ENCODE data around the gene TMEM237. TPM values are rescaled to one million over a fixed set of nuclear protein-coding genes. Genes with fewer than 3 reads are reported as not detected.

The TMEM237 gene
- total and polyA plus RNA-seq, 3 experiments from 2014 or later, result 6.7 to 18.5 (median 18.5) TPM

GRCh38 chr2:201654616-201655384, 11.5 kb upstream of the TMEM237 start:
- Mint-ChIP-seq H3K27ac (no peak overlapping the region), H3K4me3 (no peak overlapping the region), H3K9me3 (no peaks in the 10 kb centered on the region), H3K27me3 (peaks cover 17 to 22% of the 10 kb centered on the region in 2 donors), H3K4me1 (peaks cover 5 to 19% (median 13%) of the 10 kb centered on the region in 3 donors), H3K36me3 (no peaks in the 10 kb centered on the region)
- Histone ChIP-seq H3K4me1 (ENCODE audit: insufficient read depth, low read length) (peaks cover 18% of the 10 kb centered on the region), H3K27me3 (ENCODE audit: insufficient read depth, low read length, poor library complexity, severe bottlenecking) (no peaks in the 10 kb centered on the region), H3K4me3 (ENCODE audit: low read length) (no peak overlapping the region), H3K9me3 (ENCODE audit: low read length) (no peaks in the 10 kb centered on the region), H3K36me3 (ENCODE audit: insufficient read depth, low read length) (no peaks in the 10 kb centered on the region), H3K27ac (ENCODE audit: low read depth, low read length) (no peak overlapping the region)
- CTCF ChIA-PET, result no interaction called here
- POLR2A ChIA-PET, result no interaction called here
- DNase-seq, result no peak

- H3K4me3 ChIP-seq (ENCODE audit: low read length), result no peak overlapping the region
- H3K4me1 ChIP-seq (ENCODE audit: insufficient read depth, low read length), result peaks cover 18% of the 10 kb centered on the region
- Mint-ChIP-seq H3K4me1 (peaks cover 5 to 19% (median 13%) of the 10 kb centered on the region in 3 donors), H3K27me3 (peaks cover 22 to 24% of the 10 kb centered on the region in 2 donors), H3K36me3 (no peaks in the 10 kb centered on the region), H3K9me3 (no peaks in the 10 kb centered on the region), H3K27ac (no peak overlapping the region), H3K4me3 (no peak overlapping the region)
- H3K36me3 ChIP-seq (ENCODE audit: insufficient read depth, low read length), result no peaks in the 10 kb centered on the region
- no peak overlapping the region for H3K27ac ChIP-seq (ENCODE audit: low read depth, low read length)
- POLR2A ChIA-PET, result no interaction called here
- no peaks in the 10 kb centered on the region for H3K27me3 ChIP-seq (ENCODE audit: insufficient read depth, low read length, poor library complexity, severe bottlenecking)
- CTCF ChIA-PET, result no interaction called here
- DNase-seq, result no peak
- H3K9me3 ChIP-seq (ENCODE audit: low read length), result no peaks in the 10 kb centered on the region
Observed at GRCh38 chr2:201653221-201653620, 9.9 kb upstream of the TMEM237 start.

- Histone ChIP-seq H3K9me3 (ENCODE audit: low read length) (no peaks in the 10 kb centered on the region), H3K27ac (ENCODE audit: low read depth, low read length) (no peak overlapping the region), H3K4me3 (ENCODE audit: low read length) (no peak overlapping the region), H3K4me1 (ENCODE audit: insufficient read depth, low read length) (no peaks in the 10 kb centered on the region), H3K36me3 (ENCODE audit: insufficient read depth, low read length) (no peaks in the 10 kb centered on the region), H3K27me3 (ENCODE audit: insufficient read depth, low read length, poor library complexity, severe bottlenecking) (no peaks in the 10 kb centered on the region)
- no peaks in the 10 kb centered on the region for H3K9me3 Mint-ChIP-seq
- POLR2A ChIA-PET, result no interaction called here
- CTCF ChIA-PET, result no interaction called here
- H3K36me3 Mint-ChIP-seq, result no peaks in the 10 kb centered on the region
- H3K27ac Mint-ChIP-seq, result no peak overlapping the region
- H3K27me3 Mint-ChIP-seq, result peaks cover 17 to 24% of the 10 kb centered on the region in 2 donors
- no peak for DNase-seq
- H3K4me3 Mint-ChIP-seq, result no peak overlapping the region
- H3K4me1 Mint-ChIP-seq, result no peaks in the 10 kb centered on the region
Observed at GRCh38 chr2:201649442-201649841, 6.1 kb upstream of the TMEM237 start.

GRCh38 chr2:201647431-201647830, 4.1 kb upstream of the TMEM237 start:
- CTCF ChIA-PET, result no interaction called here

GRCh38 chr2:201644001-201644400, 698 bp upstream of the TMEM237 start:
- ChIA-PET POLR2A (interaction anchor here (2.3 kb wide), 1 partner anchor 193 kb away, joined by 10 read pairs; the partner anchor contains the start of genes STRADB and TRAK2), CTCF (no interaction called here)

More at GRCh38 chr2:201647431-201647830, 4.1 kb upstream of the TMEM237 start:
- peaks cover 5% of the 10 kb centered on the region for H3K4me1 ChIP-seq (ENCODE audit: insufficient read depth, low read length)
- Mint-ChIP-seq H3K27me3 (peaks cover 12 to 13% of the 10 kb centered on the region in 2 donors), H3K9me3 (no peaks in the 10 kb centered on the region), H3K36me3 (peaks cover 0 to 4% (median 0%) of the 10 kb centered on the region in 3 donors), H3K27ac (no peak overlapping the region), H3K4me1 (peaks cover 3 to 6% (median 5%) of the 10 kb centered on the region in 3 donors), H3K4me3 (no peak overlapping the region)
- no peak overlapping the region for H3K27ac ChIP-seq (ENCODE audit: low read depth, low read length)
- H3K9me3 ChIP-seq (ENCODE audit: low read length), result no peaks in the 10 kb centered on the region
- H3K27me3 ChIP-seq (ENCODE audit: insufficient read depth, low read length, poor library complexity, severe bottlenecking), result no peaks in the 10 kb centered on the region
- DNase-seq, result no peak
- H3K4me3 ChIP-seq (ENCODE audit: low read length), result no peak overlapping the region
- POLR2A ChIA-PET, result no interaction called here
- H3K36me3 ChIP-seq (ENCODE audit: insufficient read depth, low read length), result no peaks in the 10 kb centered on the region

GRCh38 chr2:201642579-201643215, 606 bp downstream of the TMEM237 start:
- Histone ChIP-seq H3K4me3 (ENCODE audit: low read length) (peak overlapping the region; percentile 98), H3K36me3 (ENCODE audit: insufficient read depth, low read length) (no peaks in the 10 kb centered on the region), H3K9me3 (ENCODE audit: low read length) (no peaks in the 10 kb centered on the region), H3K4me1 (ENCODE audit: insufficient read depth, low read length) (peaks cover 11% of the 10 kb centered on the region), H3K27ac (ENCODE audit: low read depth, low read length) (peak overlapping the region; percentile 97), H3K27me3 (ENCODE audit: insufficient read depth, low read length, poor library complexity, severe bottlenecking) (no peaks in the 10 kb centered on the region)
- Mint-ChIP-seq H3K4me1 (peaks cover 9 to 15% (median 13%) of the 10 kb centered on the region in 3 donors), H3K27ac (peak overlapping the region; percentile 93 to 99 (median 99)), H3K27me3 (no peaks in the 10 kb centered on the region), H3K4me3 (peak overlapping the region; percentile 92 to 99 (median 96)), H3K36me3 (peaks cover 0 to 6% (median 1%) of the 10 kb centered on the region in 3 donors), H3K9me3 (no peaks in the 10 kb centered on the region)
- ChIA-PET POLR2A (interaction anchor here (0.5 to 2.3 kb wide), 6 partner anchors 138 to 624 kb away, joined by 3 to 10 read pairs (median 3); partner anchors contain the start of genes ALS2, STRADB and TRAK2), CTCF (interaction anchor here (0.8 to 1.3 kb wide), 5 partner anchors 9 to 410 kb away, joined by 3 read pairs; partner anchors contain the start of gene ALS2)
- DNase-seq, result peak; percentile 77 to 90 (median 87)

More at GRCh38 chr2:201644001-201644400, 698 bp upstream of the TMEM237 start:
- Histone ChIP-seq H3K4me1 (ENCODE audit: insufficient read depth, low read length) (peaks cover 11% of the 10 kb centered on the region), H3K27me3 (ENCODE audit: insufficient read depth, low read length, poor library complexity, severe bottlenecking) (no peaks in the 10 kb centered on the region), H3K27ac (ENCODE audit: low read depth, low read length) (no peak overlapping the region), H3K36me3 (ENCODE audit: insufficient read depth, low read length) (no peaks in the 10 kb centered on the region), H3K9me3 (ENCODE audit: low read length) (no peaks in the 10 kb centered on the region), H3K4me3 (ENCODE audit: low read length) (no peak overlapping the region)
- Mint-ChIP-seq H3K4me3 (peak overlapping the region; percentile 76 to 99 (median 95)), H3K36me3 (peaks cover 0 to 6% (median 0%) of the 10 kb centered on the region in 3 donors), H3K27ac (peak overlapping the region in 4 of 8 donors; percentile 88 to 94 (median 92)), H3K4me1 (peaks cover 9 to 15% (median 13%) of the 10 kb centered on the region in 3 donors), H3K9me3 (no peaks in the 10 kb centered on the region), H3K27me3 (peaks cover 0 to 1% of the 10 kb centered on the region in 2 donors)
- DNase-seq, result no peak

- peaks cover 0 to 6% (median 1%) of the 10 kb centered on the region in 3 donors for H3K36me3 Mint-ChIP-seq
- peak overlapping the region; percentile 92 to 99 (median 96) for H3K4me3 Mint-ChIP-seq
- no peaks in the 10 kb centered on the region for H3K27me3 ChIP-seq (ENCODE audit: insufficient read depth, low read length, poor library complexity, severe bottlenecking)
- peak overlapping the region; percentile 97 for H3K27ac ChIP-seq (ENCODE audit: low read depth, low read length)
- no peaks in the 10 kb centered on the region for H3K9me3 Mint-ChIP-seq
- H3K4me1 Mint-ChIP-seq, result peaks cover 9 to 15% (median 13%) of the 10 kb centered on the region in 3 donors
- ChIA-PET POLR2A (interaction anchor here (0.5 to 2.3 kb wide), 6 partner anchors 139 to 624 kb away, joined by 3 to 10 read pairs (median 3); partner anchors contain the start of genes ALS2, STRADB and TRAK2), CTCF (interaction anchor here (0.8 to 1.3 kb wide), 4 partner anchors 9 to 409 kb away, joined by 3 read pairs; partner anchors contain the start of gene ALS2)
- H3K4me1 ChIP-seq (ENCODE audit: insufficient read depth, low read length), result peaks cover 11% of the 10 kb centered on the region
- DNase-seq, result no peak
- H3K27me3 Mint-ChIP-seq, result no peaks in the 10 kb centered on the region
- H3K9me3 ChIP-seq (ENCODE audit: low read length), result no peaks in the 10 kb centered on the region
- peak overlapping the region; percentile 98 for H3K4me3 ChIP-seq (ENCODE audit: low read length)
- peak overlapping the region; percentile 93 to 99 (median 99) for H3K27ac Mint-ChIP-seq
- no peaks in the 10 kb centered on the region for H3K36me3 ChIP-seq (ENCODE audit: insufficient read depth, low read length)
Observed at GRCh38 chr2:201642086-201642578, 1.2 kb downstream of the TMEM237 start.

All from CD8-positive, alpha-beta memory T cell (primary cell).